ENCODE results near the gene GAGE10. TPM values are rescaled to one million over a fixed set of nuclear protein-coding genes. Genes with fewer than 3 reads are reported as not detected.
"Not testable (repeated sequence)": the region's sequence is repeated elsewhere in the genome, so short reads cannot be mapped to it uniquely, and the experiment has no call there.

GAGE10 gene
- total RNA-seq, 4 donors from 2014 or later, result not detected

- H3K36me3 ChIP-seq, result no peaks in the 10 kb centered on the region
- no peaks in the 10 kb centered on the region for H3K27me3 ChIP-seq
- intact Hi-C loops (cut with DNase I; ENCODE audit: low total_unique reads), result no loop called here
- no peak for DNase-seq
- TF ChIP-seq POLR2A (IDR thresholded peaks at IDR 0.05) (no peak), CTCF (IDR thresholded peaks at IDR 0.05) (no peak)
- H3K4me3 ChIP-seq, result no peak overlapping the region
- H3K9me3 ChIP-seq, result no peaks in the 10 kb centered on the region
- H3K4me1 ChIP-seq, result no peaks in the 10 kb centered on the region
- H3K27ac ChIP-seq, result peak overlapping the region; percentile 78 to 81
These were observed 6.9 kb downstream of the GAGE10 start for GRCh38 chrX:49310371-49310770.

- Histone ChIP-seq H3K27ac (no peak overlapping the region), H3K27me3 (no peaks in the 10 kb centered on the region), H3K9me3 (no peaks in the 10 kb centered on the region), H3K4me3 (no peak overlapping the region), H3K36me3 (no peaks in the 10 kb centered on the region), H3K4me1 (no peaks in the 10 kb centered on the region)
- intact Hi-C loops (cut with DNase I; ENCODE audit: low total_unique reads), result no loop called here
- TF ChIP-seq CTCF (IDR thresholded peaks at IDR 0.05) (no peak), POLR2A (IDR thresholded peaks at IDR 0.05) (no peak)
- no peak for DNase-seq
These were observed 8.7 kb downstream of the GAGE10 start for GRCh38 chrX:49312176-49312575.

GRCh38 chrX:49316085-49316484 lies 12.6 kb downstream of the GAGE10 start:
- intact Hi-C loops (cut with DNase I; ENCODE audit: low total_unique reads), result no loop called here
- no peak overlapping the region for H3K27ac ChIP-seq
- DNase-seq, result no peak
- no peaks in the 10 kb centered on the region for H3K4me1 ChIP-seq
- H3K27me3 ChIP-seq, result no peaks in the 10 kb centered on the region
- TF ChIP-seq CTCF (IDR thresholded peaks at IDR 0.05) (no peak), POLR2A (IDR thresholded peaks at IDR 0.05) (no peak)
- H3K36me3 ChIP-seq, result no peaks in the 10 kb centered on the region
- H3K4me3 ChIP-seq, result no peak overlapping the region
- no peaks in the 10 kb centered on the region for H3K9me3 ChIP-seq

- H3K27ac ChIP-seq; DNase-seq; intact Hi-C loops (cut with DNase I; ENCODE audit: low total_unique reads); H3K27me3 ChIP-seq; H3K36me3 ChIP-seq; H3K9me3 ChIP-seq; H3K4me1 ChIP-seq; H3K4me3 ChIP-seq: not testable (repeated sequence)
These were observed 18.3 kb downstream of the GAGE10 start, which contains the start of gene GAGE12J for GRCh38 chrX:49321737-49322136. Gene GAGE12J (plus strand): TSS chrX:49322037. CDS start chrX:49323194, 1,157 bp downstream.

GRCh38 chrX:49322266-49322665 lies 18.8 kb downstream of the GAGE10 start:
- DNase-seq; H3K27ac ChIP-seq; H3K36me3 ChIP-seq; intact Hi-C loops (cut with DNase I; ENCODE audit: low total_unique reads); H3K4me1 ChIP-seq; H3K4me3 ChIP-seq; H3K9me3 ChIP-seq; H3K27me3 ChIP-seq: not testable (repeated sequence)

- H3K4me1 ChIP-seq; H3K27me3 ChIP-seq; H3K4me3 ChIP-seq; H3K27ac ChIP-seq; intact Hi-C loops (cut with DNase I; ENCODE audit: low total_unique reads); DNase-seq; H3K9me3 ChIP-seq; H3K36me3 ChIP-seq: not testable (repeated sequence)
These were observed 20.3 kb downstream of the GAGE10 start for GRCh38 chrX:49323735-49324134.

- H3K27ac ChIP-seq; H3K9me3 ChIP-seq; DNase-seq; H3K36me3 ChIP-seq; H3K4me3 ChIP-seq; H3K27me3 ChIP-seq; intact Hi-C loops (cut with DNase I; ENCODE audit: low total_unique reads); H3K4me1 ChIP-seq: not testable (repeated sequence)
These were observed 27.0 kb downstream of the GAGE10 start for GRCh38 chrX:49330421-49330820.

GRCh38 chrX:49331282-49331681 lies 27.8 kb downstream of the GAGE10 start, which contains the start of gene GAGE13:
Gene GAGE13 (plus strand): TSS chrX:49331582. CDS start chrX:49332738, 1,156 bp downstream.
- H3K27me3 ChIP-seq; H3K36me3 ChIP-seq; H3K27ac ChIP-seq; H3K4me3 ChIP-seq; DNase-seq; H3K4me1 ChIP-seq; H3K9me3 ChIP-seq; intact Hi-C loops (cut with DNase I; ENCODE audit: low total_unique reads): not testable (repeated sequence)

- H3K4me3 ChIP-seq; intact Hi-C loops (cut with DNase I; ENCODE audit: low total_unique reads); H3K9me3 ChIP-seq; H3K36me3 ChIP-seq; H3K27me3 ChIP-seq; H3K27ac ChIP-seq; DNase-seq; H3K4me1 ChIP-seq: not testable (repeated sequence)
These were observed 28.4 kb downstream of the GAGE10 start for GRCh38 chrX:49331841-49332240.

GRCh38 chrX:49341449-49341848 lies 38.0 kb downstream of the GAGE10 start:
- peak in 1 of 2 donors; percentile 31 for DNase-seq
- H3K4me1 ChIP-seq; H3K4me3 ChIP-seq; H3K27me3 ChIP-seq; H3K27ac ChIP-seq; intact Hi-C loops (cut with DNase I; ENCODE audit: low total_unique reads); H3K9me3 ChIP-seq; H3K36me3 ChIP-seq: not testable (repeated sequence)

All from uterus (tissue), 4 donors.